Measurements from ENCODE around the gene TMEM242. TPM values are rescaled to one million over a fixed set of nuclear protein-coding genes. Genes with fewer than 3 reads are reported as not detected.

The TMEM242 gene
- total and polyA plus RNA-seq, 2 of the 13 experiments (the other 11 are each of a cell fraction or from before 2014, with no cell fraction given), result 5.6 to 11.1 TPM

DNA sequence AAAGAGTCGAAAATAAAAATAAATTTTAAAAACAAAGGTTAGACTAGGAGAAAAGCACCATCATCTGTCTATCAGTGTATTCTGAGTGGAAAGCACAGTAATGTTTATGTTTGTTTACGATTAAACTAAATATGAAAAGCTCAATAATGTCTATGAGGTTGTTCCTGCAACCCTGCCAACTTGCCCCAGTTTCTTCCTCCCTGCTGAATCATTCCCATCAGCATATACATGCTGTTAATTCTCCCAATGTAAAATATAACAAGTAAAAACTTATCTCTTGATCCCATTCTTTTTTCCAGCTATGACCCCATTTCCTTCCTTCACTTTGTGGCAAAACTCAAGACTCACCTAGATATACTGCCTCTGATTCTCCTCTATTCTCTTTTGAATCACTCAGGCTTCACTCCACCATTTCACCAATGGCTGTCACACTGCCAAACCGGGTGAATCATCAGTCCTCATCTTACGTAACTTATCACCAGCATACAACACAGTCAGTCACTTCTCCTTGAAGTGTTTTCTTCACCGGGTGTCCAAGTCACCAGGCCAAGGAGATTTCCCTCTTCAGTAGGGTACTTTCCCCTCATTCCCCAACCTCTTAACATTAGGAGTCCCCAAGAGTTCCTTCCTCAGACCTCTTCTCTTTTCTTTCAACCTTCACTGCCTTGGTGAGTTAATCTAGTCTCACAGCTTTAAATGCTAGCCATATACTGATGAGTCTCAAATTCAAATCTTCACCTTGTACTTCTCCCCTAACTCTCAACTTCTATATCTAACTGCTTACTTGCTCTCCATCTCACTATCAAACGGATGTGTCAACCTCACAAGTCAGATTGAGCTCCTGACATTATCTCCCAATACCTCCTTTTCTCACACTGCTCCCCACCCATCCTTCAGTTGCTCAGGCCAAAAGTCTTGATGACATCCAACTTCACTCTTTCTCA, 6.2 kb downstream of the TMEM242 start:
- H3K4me2 ChIP-seq (ENCODE audit: low read depth, low read length), result no peak overlapping the region
- H3K9me3 ChIP-seq (ENCODE audit: low read length), result no peaks in the 10 kb centered on the region
- in situ Hi-C loops (cut with HindIII; ENCODE audit: extremely low pct_ligation_motif_present, low pct_unique_long_range_greater_than_20kb) (loop anchor here (10.0 kb wide), 1 partner anchor 348 kb away; no protein-coding TSS in a partner anchor), intact Hi-C loops (cut with micrococcal nuclease; ENCODE audit: unreplicated experiment) (no loop called here)
- peaks cover 4% of the 10 kb centered on the region for H3K79me2 ChIP-seq (ENCODE audit: insufficient read depth, low read length)
- ChIA-PET POLR2A (interaction anchor here (1.0 kb wide), 1 partner anchor 222 kb away, joined by 4 read pairs; no protein-coding TSS in a partner anchor), CTCF (ENCODE audit: low intra/inter-chr PET ratio, low total read pairs) (interaction anchor here (3.3 kb wide), 1 partner anchor 17 kb away, joined by 60 read pairs; no protein-coding TSS in a partner anchor)
- WGBS (ENCODE audit: low lambda C conversion rate), result 69% methylated on average over 6 of the region's 6 CpGs
- peaks cover 23 to 69% of the 10 kb centered on the region in 2 experiments for H3K36me3 ChIP-seq (replicated peaks in 1 of 2; ENCODE audit: control insufficient read depth in 1 of 2, insufficient read depth in 2 of 2, low read length in 2 of 2)
- TF ChIP-seq NFE2 (CRISPR knock-in tag; IDR thresholded peaks at IDR 0.05) (peak; percentile 68; the same call in 1 of the 2 replicates), SAP130 (CRISPR knock-in tag; IDR thresholded peaks at IDR 0.05; ENCODE audit: low read depth) (0 out of 2 replicates have a peak, but pooled peaks have one; percentile 35), CEBPB (IDR thresholded peaks at IDR 0.05; ENCODE audit: borderline replicate concordance, low read depth, low read length) (peak; percentile 86), FOSL2 (CRISPR knock-in tag; IDR thresholded peaks at IDR 0.05) (peak; percentile 98), ZNF775 (CRISPR knock-in tag; IDR thresholded peaks at IDR 0.05; ENCODE audit: borderline replicate concordance) (0 out of 2 replicates have a peak, but pooled peaks have one; percentile 52), CEBPG (CRISPR knock-in tag; IDR thresholded peaks at IDR 0.05) (peak; percentile 53), SOX5 (CRISPR knock-in tag; IDR thresholded peaks at IDR 0.05; ENCODE audit: borderline replicate concordance) (peak; percentile 17; the same call in 1 of the 2 replicates), YEATS2 (CRISPR knock-in tag; IDR thresholded peaks at IDR 0.05; ENCODE audit: borderline replicate concordance) (0 out of 2 replicates have a peak, but pooled peaks have one; percentile 19), ZFP36L2 (CRISPR knock-in tag; IDR thresholded peaks at IDR 0.05) (no peak), SOX13 (IDR thresholded peaks at IDR 0.05) (no peak), SOX13 (CRISPR knock-in tag; conservative IDR thresholded peaks at IDR 0.05 in 1 of 2, IDR thresholded peaks at IDR 0.05 in 1 of 2) (no peak)
- TF ChIP-seq, protein P1, sequence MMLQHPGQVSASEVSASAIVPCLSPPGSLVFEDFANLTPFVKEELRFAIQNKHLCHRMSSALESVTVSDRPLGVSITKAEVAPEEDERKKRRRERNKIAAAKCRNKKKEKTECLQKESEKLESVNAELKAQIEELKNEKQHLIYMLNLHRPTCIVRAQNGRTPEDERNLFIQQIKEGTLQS (CRISPR knock-in tag; IDR thresholded peaks at IDR 0.05), result peak; percentile 46; the same call in 1 of the 2 replicates
- TF ChIP-seq, protein P2, sequence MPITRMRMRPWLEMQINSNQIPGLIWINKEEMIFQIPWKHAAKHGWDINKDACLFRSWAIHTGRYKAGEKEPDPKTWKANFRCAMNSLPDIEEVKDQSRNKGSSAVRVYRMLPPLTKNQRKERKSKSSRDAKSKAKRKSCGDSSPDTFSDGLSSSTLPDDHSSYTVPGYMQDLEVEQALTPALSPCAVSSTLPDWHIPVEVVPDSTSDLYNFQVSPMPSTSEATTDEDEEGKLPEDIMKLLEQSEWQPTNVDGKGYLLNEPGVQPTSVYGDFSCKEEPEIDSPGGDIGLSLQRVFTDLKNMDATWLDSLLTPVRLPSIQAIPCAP (CRISPR knock-in tag; IDR thresholded peaks at IDR 0.05; ENCODE audit: low read depth), result no peak
- TF ChIP-seq, protein P3, sequence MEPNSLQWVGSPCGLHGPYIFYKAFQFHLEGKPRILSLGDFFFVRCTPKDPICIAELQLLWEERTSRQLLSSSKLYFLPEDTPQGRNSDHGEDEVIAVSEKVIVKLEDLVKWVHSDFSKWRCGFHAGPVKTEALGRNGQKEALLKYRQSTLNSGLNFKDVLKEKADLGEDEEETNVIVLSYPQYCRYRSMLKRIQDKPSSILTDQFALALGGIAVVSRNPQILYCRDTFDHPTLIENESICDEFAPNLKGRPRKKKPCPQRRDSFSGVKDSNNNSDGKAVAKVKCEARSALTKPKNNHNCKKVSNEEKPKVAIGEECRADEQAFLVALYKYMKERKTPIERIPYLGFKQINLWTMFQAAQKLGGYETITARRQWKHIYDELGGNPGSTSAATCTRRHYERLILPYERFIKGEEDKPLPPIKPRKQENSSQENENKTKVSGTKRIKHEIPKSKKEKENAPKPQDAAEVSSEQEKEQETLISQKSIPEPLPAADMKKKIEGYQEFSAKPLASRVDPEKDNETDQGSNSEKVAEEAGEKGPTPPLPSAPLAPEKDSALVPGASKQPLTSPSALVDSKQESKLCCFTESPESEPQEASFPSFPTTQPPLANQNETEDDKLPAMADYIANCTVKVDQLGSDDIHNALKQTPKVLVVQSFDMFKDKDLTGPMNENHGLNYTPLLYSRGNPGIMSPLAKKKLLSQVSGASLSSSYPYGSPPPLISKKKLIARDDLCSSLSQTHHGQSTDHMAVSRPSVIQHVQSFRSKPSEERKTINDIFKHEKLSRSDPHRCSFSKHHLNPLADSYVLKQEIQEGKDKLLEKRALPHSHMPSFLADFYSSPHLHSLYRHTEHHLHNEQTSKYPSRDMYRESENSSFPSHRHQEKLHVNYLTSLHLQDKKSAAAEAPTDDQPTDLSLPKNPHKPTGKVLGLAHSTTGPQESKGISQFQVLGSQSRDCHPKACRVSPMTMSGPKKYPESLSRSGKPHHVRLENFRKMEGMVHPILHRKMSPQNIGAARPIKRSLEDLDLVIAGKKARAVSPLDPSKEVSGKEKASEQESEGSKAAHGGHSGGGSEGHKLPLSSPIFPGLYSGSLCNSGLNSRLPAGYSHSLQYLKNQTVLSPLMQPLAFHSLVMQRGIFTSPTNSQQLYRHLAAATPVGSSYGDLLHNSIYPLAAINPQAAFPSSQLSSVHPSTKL (CRISPR knock-in tag; IDR thresholded peaks at IDR 0.05), result 0 out of 2 replicates have a peak, but pooled peaks have one; percentile 22
- DNase-seq (ENCODE audit: low spot score) (peak; percentile 48), FAIRE-seq (no peak), ATAC-seq (peak; percentile 54; the same call in 2 of the 3 replicates)
- H3K9ac ChIP-seq (ENCODE audit: insufficient read depth, low read depth, low read length), result no peak overlapping the region
- H3K27me3 ChIP-seq (ENCODE audit: control insufficient read depth in 1 of 2, insufficient read depth in 2 of 2, low read length in 2 of 2), result no peaks in the 10 kb centered on the region
- peaks cover 17% of the 10 kb centered on the region for H3K4me1 ChIP-seq (ENCODE audit: insufficient read depth, low read length)
- no peak overlapping the region for H3K4me3 ChIP-seq (replicated peaks in 1 of 3; ENCODE audit: insufficient read depth in 1 of 3, low read depth in 2 of 3, low read length in 3 of 3)
- H4K20me1 ChIP-seq (ENCODE audit: insufficient read depth, low read length), result no peaks in the 10 kb centered on the region
- H2AFZ ChIP-seq (ENCODE audit: low read length), result no peak overlapping the region
- no TSS peak for BruUV-seq (replicated peaks)
- H3K27ac ChIP-seq (ENCODE audit: extremely low read length, insufficient read depth, low read length), result no peak overlapping the region
